T-cell (primary cell): ENCODE measurements around the gene FUT1. TPM values are rescaled to one million over a fixed set of nuclear protein-coding genes. Genes with fewer than 3 reads are reported as not detected.
"Not testable (repeated sequence)": the region's sequence is repeated elsewhere in the genome, so short reads cannot be mapped to it uniquely, and the experiment has no call there.

ENCODE experiments used
- ATAC-seq, 4 experiments: fragments of 200-7000 bp in 3 of 4; fragments of 150-1000 bp in 1 of 4; cut with Tn5 transposase; replicated peaks in 1 of 4; 1 replicate in 3 of 4; 2 replicates in 1 of 4; pipeline ENCODE4 v1.10.0; 2021; ENCODE audit warnings: moderate library complexity in 3 of 4, mild to moderate bottlenecking in 2 of 4, moderate number of reproducible peaks in 1 of 4
- CTCF ChIA-PET, 2 donors: fragments of 300-600 bp; sonication (Branson Sonifier 250); formaldehyde crosslinking; loops; one replicate each; lab custom pipeline; 2022; ENCODE audit warnings: antibody characterized with exemption in 2 of 2; lab: Charles Lee
- POLR2A ChIA-PET, 2 donors: fragments of 300-600 bp; sonication (Branson Sonifier 250); formaldehyde crosslinking; loops; one replicate each; lab custom pipeline; 2022; ENCODE audit warnings: antibody characterized with exemption in 2 of 2; lab: Charles Lee
- DNase-seq, 35 experiments: peaks; one replicate each; pipeline versions ENCODE4 v3.0.0 to v3.0.0-alpha.2; 2013 to 2023
- H3K27ac ChIP-seq: one replicate; pipeline ENCODE4 v1.5.1; 2013; ENCODE audit warnings: low read length
- H3K27me3 ChIP-seq, 2 experiments: replicated peaks in 1 of 2; 1 replicate in 1 of 2; 2 replicates in 1 of 2; pipeline versions ENCODE4 v1.6.1 to v1.7.0; 2013; ENCODE audit warnings: low read length in 1 of 2, mixed read lengths in 1 of 2; ENCODE audit not compliant: control insufficient read depth in 2 of 2, insufficient read depth in 2 of 2; ENCODE audit errors: extremely low read depth in 1 of 2
- H3K36me3 ChIP-seq, 2 donors: 1 replicate in 1 of 2; 2 replicates in 1 of 2; pipeline versions ENCODE4 v1.6.1 to v1.7.0; 2013; ENCODE audit warnings: low read length in 1 of 2; ENCODE audit not compliant: control insufficient read depth in 2 of 2, insufficient read depth in 1 of 2; ENCODE audit errors: extremely low read depth in 1 of 2
- H3K4me1 ChIP-seq, 2 experiments: 1 replicate in 1 of 2; 2 replicates in 1 of 2; pipeline versions ENCODE4 v1.6.1 to v1.7.0; 2013; ENCODE audit warnings: low read length in 2 of 2, mixed read lengths in 1 of 2; ENCODE audit not compliant: insufficient read depth in 2 of 2, control insufficient read depth in 1 of 2; ENCODE audit errors: extremely low read depth in 1 of 2
- H3K4me3 ChIP-seq, 2 donors: 1 replicate in 1 of 2; 2 replicates in 1 of 2; pipeline versions ENCODE4 v1.5.1 to v1.7.0; 2013; ENCODE audit warnings: mild to moderate bottlenecking in 2 of 2, low read length in 1 of 2, moderate library complexity in 1 of 2; ENCODE audit not compliant: control insufficient read depth in 1 of 2; ENCODE audit errors: extremely low read depth in 1 of 2
- H3K9me3 ChIP-seq: 2 replicates; pipeline ENCODE4 v1.7.0; 2013
- H3K27ac Mint-ChIP-seq, 2 donors: one replicate each; pipeline ENCODE4 v1.8.0; 2020 to 2021; ENCODE audit warnings: mild to moderate bottlenecking in 2 of 2, mixed read lengths in 2 of 2
- H3K27me3 Mint-ChIP-seq, 2 donors: one replicate each; pipeline ENCODE4 v1.8.0; 2021 to 2022; ENCODE audit warnings: mixed read lengths in 2 of 2
- H3K36me3 Mint-ChIP-seq: one replicate; pipeline ENCODE4 v1.8.0; 2021; ENCODE audit warnings: mixed read lengths
- H3K4me1 Mint-ChIP-seq, 3 donors: one replicate each; pipeline ENCODE4 v1.8.0; 2020 to 2022; ENCODE audit warnings: mixed read lengths in 3 of 3, mild to moderate bottlenecking in 1 of 3
- H3K4me3 Mint-ChIP-seq, 3 donors: one replicate each; pipeline ENCODE4 v1.8.0; 2020 to 2022; ENCODE audit warnings: mild to moderate bottlenecking in 3 of 3, mixed read lengths in 3 of 3, moderate library complexity in 3 of 3
- H3K9me3 Mint-ChIP-seq, 3 donors: one replicate each; pipeline ENCODE4 v1.8.0; 2020 to 2022; ENCODE audit warnings: mixed read lengths in 3 of 3
- WGBS: methylation state at CpG from one replicate; pipeline ENCODE4 v1.1.5; 2013; ENCODE audit warnings: missing lambda C conversion rate; ENCODE audit not compliant: insufficient coverage; 5-methylcytosine and 5-hydroxymethylcytosine counted together
- total RNA-seq, 35 experiments: library from RNA in 6 of 35; stranded (reverse) in 6 of 35; fragments of 120-200 nt in 1 of 35; gene quantifications; one replicate each; pipeline versions ENCODE4 v1.2.1 to v1.2.4 and lab custom pipeline; 2013 to 2026

FUT1 gene
- total RNA-seq, 5 donors from 2014 or later (not counting 1 experiment from before 2014, with no cell fraction given) = 0.09 to 0.28 (median 0.15) TPM

- Histone ChIP-seq H3K4me3 (no peak overlapping the region), H3K4me1 (no peaks in the 10 kb centered on the region), H3K9me3 (no peaks in the 10 kb centered on the region), H3K27ac (no peak overlapping the region), H3K27me3 (peaks cover 2 to 34% of the 10 kb centered on the region in 2 experiments), H3K36me3 (no peaks in the 10 kb centered on the region)
- ATAC-seq (no peak), DNase-seq (no peak)
- Mint-ChIP-seq H3K27me3 (peaks cover 13 to 25% of the 10 kb centered on the region in 2 donors), H3K36me3 (no peaks in the 10 kb centered on the region), H3K9me3 (no peaks in the 10 kb centered on the region), H3K4me1 (no peaks in the 10 kb centered on the region), H3K4me3 (no peak overlapping the region), H3K27ac (no peak overlapping the region)
- ChIA-PET CTCF (no interaction called here), POLR2A (no interaction called here)
- WGBS = 67% methylated on average over 4 of the region's 20 CpGs
Measured at GRCh38 chr19:48770734-48771472, 18.5 kb upstream of the FUT1 start.

GRCh38 chr19:48770266-48770665, 17.8 kb upstream of the FUT1 start:
- DNase-seq (no peak), ATAC-seq (no peak)
- Mint-ChIP-seq H3K4me1 (no peaks in the 10 kb centered on the region), H3K27ac (no peak overlapping the region), H3K27me3 (peaks cover 16 to 28% of the 10 kb centered on the region in 2 donors), H3K36me3 (no peaks in the 10 kb centered on the region), H3K4me3 (no peak overlapping the region), H3K9me3 (no peaks in the 10 kb centered on the region)
- Histone ChIP-seq H3K9me3 (no peaks in the 10 kb centered on the region), H3K4me1 (no peaks in the 10 kb centered on the region), H3K27me3 (peaks cover 2 to 36% of the 10 kb centered on the region in 2 experiments), H3K27ac (no peak overlapping the region), H3K4me3 (no peak overlapping the region), H3K36me3 (no peaks in the 10 kb centered on the region)
- no CpG with 5 or more reads among the region's 7 CpGs for WGBS
- CTCF ChIA-PET = no interaction called here
- POLR2A ChIA-PET = no interaction called here

GRCh38 chr19:48768994-48769713, 16.7 kb upstream of the FUT1 start:
- ChIA-PET CTCF (interaction anchor here in 1 of 2 donors (0.6 kb wide), 2 partner anchors 79 to 768 kb away, joined by 4 to 5 read pairs; no protein-coding TSS in a partner anchor), POLR2A (interaction anchor here in 1 of 2 donors (0.6 to 0.7 kb wide), 2 partner anchors 31 to 217 kb away, joined by 3 to 4 read pairs; no protein-coding TSS in a partner anchor)
- no peaks in the 10 kb centered on the region for H3K4me1 Mint-ChIP-seq
- 76% methylated on average over 4 of the region's 11 CpGs for WGBS
- no peaks in the 10 kb centered on the region for H3K36me3 Mint-ChIP-seq
- peaks cover 20 to 32% of the 10 kb centered on the region in 2 donors for H3K27me3 Mint-ChIP-seq
- H3K36me3 ChIP-seq = no peaks in the 10 kb centered on the region
- H3K4me3 Mint-ChIP-seq = no peak overlapping the region
- no peak for ATAC-seq
- peaks cover 2 to 37% of the 10 kb centered on the region in 2 experiments for H3K27me3 ChIP-seq
- no peaks in the 10 kb centered on the region for H3K9me3 Mint-ChIP-seq
- H3K4me3 ChIP-seq = no peak overlapping the region
- no peaks in the 10 kb centered on the region for H3K4me1 ChIP-seq
- no peak overlapping the region for H3K27ac ChIP-seq
- peak overlapping the region in 1 of 2 donors; percentile 41 for H3K27ac Mint-ChIP-seq
- DNase-seq = no peak
- no peaks in the 10 kb centered on the region for H3K9me3 ChIP-seq

GRCh38 chr19:48768171-48768753, 15.8 kb upstream of the FUT1 start:
- H3K36me3 Mint-ChIP-seq, DNase-seq, ATAC-seq, H3K27ac Mint-ChIP-seq, H3K4me3 ChIP-seq, H3K36me3 ChIP-seq, H3K9me3 ChIP-seq, H3K4me1 ChIP-seq, H3K4me1 Mint-ChIP-seq, CTCF ChIA-PET, H3K4me3 Mint-ChIP-seq, H3K9me3 Mint-ChIP-seq, H3K27ac ChIP-seq: not testable (repeated sequence)
- H3K27me3 ChIP-seq = peaks cover 2 to 33% of the 10 kb centered on the region in 2 experiments
- peaks cover 20 to 32% of the 10 kb centered on the region in 2 donors for H3K27me3 Mint-ChIP-seq
- WGBS = 28% methylated on average over 2 of the region's 6 CpGs
- POLR2A ChIA-PET = interaction anchor here in 1 of 2 donors (0.7 kb wide), 1 partner anchor 30 kb away, joined by 4 read pairs; no protein-coding TSS in a partner anchor

GRCh38 chr19:48765816-48766215, 13.4 kb upstream of the FUT1 start:
- ATAC-seq, H3K9me3 ChIP-seq, H3K36me3 ChIP-seq, H3K4me3 Mint-ChIP-seq, POLR2A ChIA-PET, H3K36me3 Mint-ChIP-seq, CTCF ChIA-PET, H3K27ac ChIP-seq, H3K27ac Mint-ChIP-seq, H3K4me1 ChIP-seq, H3K4me1 Mint-ChIP-seq, DNase-seq, H3K9me3 Mint-ChIP-seq, H3K4me3 ChIP-seq: not testable (repeated sequence)
- peaks cover 17 to 27% of the 10 kb centered on the region in 2 donors for H3K27me3 Mint-ChIP-seq
- peaks cover 2 to 40% of the 10 kb centered on the region in 2 experiments for H3K27me3 ChIP-seq
- no CpG with 5 or more reads among the region's 5 CpGs for WGBS

- H3K4me3 Mint-ChIP-seq = no peak overlapping the region
- POLR2A ChIA-PET = no interaction called here
- CTCF ChIA-PET = interaction anchor here (0.6 to 0.7 kb wide), 3 partner anchors 48 to 682 kb away, joined by 3 to 8 read pairs (median 4); no protein-coding TSS in a partner anchor
- Histone ChIP-seq H3K9me3 (no peaks in the 10 kb centered on the region), H3K36me3 (no peaks in the 10 kb centered on the region), H3K4me1 (peaks cover 0 to 4% of the 10 kb centered on the region in 2 experiments), H3K4me3 (no peak overlapping the region), H3K27me3 (peaks cover 2 to 64% of the 10 kb centered on the region in 2 experiments), H3K27ac (no peak overlapping the region)
- peaks cover 7 to 15% of the 10 kb centered on the region in 2 donors for H3K27me3 Mint-ChIP-seq
- WGBS = 49% methylated on average over 13 of the region's 16 CpGs
- DNase-seq (no peak), ATAC-seq (no peak)
- no peaks in the 10 kb centered on the region for H3K9me3 Mint-ChIP-seq
- no peaks in the 10 kb centered on the region for H3K36me3 Mint-ChIP-seq
- peaks cover 4 to 6% (median 5%) of the 10 kb centered on the region in 3 donors for H3K4me1 Mint-ChIP-seq
- no peak overlapping the region for H3K27ac Mint-ChIP-seq
Measured at GRCh38 chr19:48760504-48761205, 8.2 kb upstream of the FUT1 start.
